Measurements from ENCODE around the gene COL6A2.
"Not testable (repeated sequence)": the region's sequence is repeated elsewhere in the genome, so short reads cannot be mapped to it uniquely, and the experiment has no call there.

COL6A2 gene

DNA sequence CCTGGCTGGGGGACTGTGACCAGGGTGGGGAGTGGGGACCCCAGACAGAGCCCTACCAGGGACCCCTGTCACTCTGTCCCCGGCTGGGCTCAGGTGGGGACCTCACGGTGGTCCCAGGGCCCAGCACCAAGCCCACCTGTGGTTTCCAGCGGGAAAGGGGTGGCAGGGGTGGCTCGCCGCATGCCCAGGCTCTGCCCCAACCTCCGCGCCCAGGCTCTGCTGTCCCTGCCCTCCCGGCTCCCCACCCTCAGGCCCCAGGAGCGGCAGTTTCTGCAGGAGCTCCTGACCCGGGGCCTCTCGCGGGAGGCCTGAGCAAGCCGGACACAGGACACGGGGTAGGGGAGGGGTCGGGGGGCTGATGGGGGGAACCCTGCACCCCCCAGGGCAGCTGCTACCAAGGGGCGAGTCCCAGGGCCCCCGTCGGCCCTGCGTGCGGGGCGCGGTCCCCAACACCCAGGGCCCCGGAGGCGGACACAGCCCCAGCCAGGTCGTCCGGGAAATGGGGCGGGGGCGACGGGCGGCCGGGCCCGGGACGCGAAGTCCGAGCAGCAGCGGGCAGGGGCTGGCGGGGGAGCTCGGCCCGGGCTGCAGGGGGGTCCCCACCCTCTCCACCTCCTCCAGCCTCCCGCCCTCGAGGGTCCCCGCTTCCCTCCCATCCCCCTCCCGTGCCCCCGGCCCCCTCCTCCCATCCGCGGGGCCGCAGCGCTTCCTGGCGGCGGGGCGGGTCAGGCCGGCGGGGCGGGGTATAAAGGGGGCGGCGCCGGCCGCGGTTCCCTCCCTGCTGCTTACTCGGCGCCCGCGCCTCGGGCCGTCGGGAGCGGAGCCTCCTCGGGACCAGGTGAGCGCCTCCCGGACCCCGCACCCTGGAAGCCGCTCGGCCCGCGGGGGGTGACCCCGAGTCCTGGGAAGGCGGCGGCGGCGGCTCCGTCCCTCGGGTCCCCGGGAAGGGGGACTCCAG lies at the start of gene COL6A2:
Gene COL6A2 (plus strand): TSS at position 777 of the 958 bp plus-strand sequence.
- no peak for DNase-seq

DNA sequence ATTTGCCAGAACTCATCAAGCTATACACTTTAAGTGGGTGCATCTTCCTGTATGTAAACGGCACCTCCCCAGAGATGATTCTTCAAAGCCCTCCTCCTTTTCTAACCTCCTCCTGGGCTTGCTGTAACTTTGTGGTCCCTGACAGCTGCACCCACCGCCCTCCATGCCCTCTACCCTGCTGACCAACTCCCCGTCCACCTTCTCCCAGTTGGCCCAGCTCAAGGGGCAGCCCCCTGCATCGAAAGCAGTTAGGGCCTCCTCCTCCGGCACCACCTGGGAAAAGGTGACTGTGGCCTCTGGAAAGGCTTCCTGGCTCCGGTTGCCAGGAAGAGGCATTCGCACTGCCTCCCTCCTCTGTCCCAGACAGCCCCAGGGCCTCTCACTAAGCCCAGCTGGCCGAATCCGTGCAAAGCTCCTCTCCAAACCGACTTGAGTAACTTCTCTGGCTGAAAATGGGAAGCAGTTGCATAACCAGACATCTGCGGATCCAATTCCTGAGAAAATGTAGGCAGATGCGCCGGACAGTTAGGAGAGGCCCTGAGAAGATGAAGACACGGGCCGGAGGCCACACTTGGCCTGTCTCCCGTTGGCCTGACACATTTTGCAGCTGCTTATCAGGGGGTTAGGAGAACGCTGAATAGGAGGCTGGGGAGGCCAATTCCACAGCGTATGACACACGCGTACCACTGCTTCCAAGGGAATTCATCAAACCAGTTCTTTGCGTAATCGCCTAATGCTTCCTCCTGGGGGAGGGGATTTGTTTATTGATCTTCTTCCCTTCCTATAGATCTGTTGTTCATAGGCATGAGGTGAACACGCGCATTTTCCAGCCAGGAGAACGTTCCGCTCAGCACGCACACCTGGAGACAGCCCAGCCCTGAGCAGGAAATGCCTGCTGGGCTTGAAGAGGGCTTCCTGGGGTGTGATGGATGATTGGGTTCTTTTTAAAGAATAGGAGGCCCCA lies 48.7 kb upstream of the COL6A2 start:
- DNase-seq = no peak

DNA sequence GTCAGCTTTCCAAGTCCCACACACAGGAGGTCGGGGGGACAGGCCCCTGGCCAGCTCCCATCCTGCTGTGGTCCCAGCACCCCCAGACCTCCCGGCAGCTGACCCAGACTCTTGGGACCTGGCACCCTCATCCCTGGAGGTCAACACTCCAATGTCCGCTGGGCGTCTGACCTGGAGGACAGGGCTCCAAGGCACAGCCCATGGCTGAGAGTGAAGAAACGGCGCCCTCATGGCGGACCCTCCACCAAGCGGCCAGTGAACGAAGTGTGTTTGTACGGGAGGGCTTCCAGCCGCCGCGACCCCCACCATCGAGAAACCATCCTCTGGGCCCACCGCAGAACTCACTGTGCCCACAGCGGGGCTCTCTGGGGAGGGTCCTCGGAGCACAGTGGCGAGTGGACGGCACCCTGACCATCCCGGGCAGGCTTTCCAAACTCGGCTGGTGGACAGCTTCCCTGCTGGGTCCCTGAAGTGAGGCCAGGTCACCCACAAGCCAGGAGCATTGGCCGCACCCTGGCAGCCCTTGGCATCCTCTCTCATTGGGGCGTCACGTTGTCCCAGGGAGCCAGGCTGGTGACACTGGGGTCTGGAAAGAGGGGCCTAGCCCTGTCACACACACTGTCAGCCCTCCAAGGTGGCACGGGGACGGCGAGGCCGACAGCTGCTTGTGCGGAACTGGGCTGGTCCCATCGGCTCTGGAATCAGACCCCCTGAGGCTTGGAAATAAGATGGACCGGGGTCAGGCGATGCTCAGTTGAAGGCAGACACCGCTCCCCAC lies 47.8 kb upstream of the COL6A2 start:
- no peak for DNase-seq

DNA sequence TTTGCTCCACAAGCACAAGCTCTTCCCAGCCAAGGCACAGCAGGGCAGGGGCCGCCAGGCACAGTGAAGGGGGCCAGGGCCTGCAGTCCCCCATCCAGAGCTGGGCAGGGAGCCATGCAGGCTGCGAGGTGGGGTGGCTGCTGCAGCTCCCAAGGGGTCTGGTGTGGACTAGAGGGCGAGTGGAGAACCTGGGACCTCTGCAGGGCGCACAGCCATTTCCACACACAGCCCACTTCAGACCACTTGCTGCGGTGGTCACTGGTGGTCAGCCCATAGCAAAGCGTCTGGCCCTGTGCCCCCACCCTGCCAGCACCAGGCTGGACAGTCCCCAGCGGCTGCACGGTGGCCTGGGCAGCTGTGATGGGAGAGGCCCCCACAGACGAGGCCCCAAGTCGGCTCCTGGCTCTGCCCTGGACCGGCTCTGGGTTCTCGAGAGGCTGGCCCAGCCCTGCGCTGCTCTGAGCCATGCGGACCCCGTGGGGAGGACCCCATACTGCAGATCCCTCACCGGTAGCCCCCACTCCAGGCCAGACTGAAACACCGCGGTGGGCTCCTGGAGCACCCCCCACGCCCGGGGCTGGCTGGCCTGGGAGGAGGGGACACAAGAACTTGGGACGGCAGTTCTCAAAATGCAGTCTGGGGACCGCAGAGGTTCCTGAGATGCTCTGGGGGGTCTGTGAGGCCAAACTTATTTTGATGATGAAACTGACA lies 47.1 kb upstream of the COL6A2 start:
- no peak for DNase-seq

DNA sequence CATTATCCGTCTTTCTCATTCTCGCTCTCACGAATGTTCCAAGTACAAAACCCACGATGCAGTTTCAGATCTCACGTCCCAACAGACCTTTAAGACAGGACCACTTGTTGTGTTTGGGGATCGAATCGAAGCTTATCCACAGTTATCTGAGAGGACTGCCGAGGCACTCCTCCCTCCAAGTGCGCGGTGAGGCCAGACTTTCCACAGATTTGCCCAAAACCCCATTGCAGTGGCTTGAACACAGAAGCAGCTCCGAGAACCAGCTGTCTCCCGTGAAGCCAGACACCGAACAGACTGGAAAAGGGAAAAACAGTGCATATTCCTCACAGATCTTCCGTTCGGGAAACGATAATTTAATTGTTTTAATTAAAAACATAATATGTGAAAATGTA lies 46.5 kb upstream of the COL6A2 start:
- DNase-seq = no peak

DNA sequence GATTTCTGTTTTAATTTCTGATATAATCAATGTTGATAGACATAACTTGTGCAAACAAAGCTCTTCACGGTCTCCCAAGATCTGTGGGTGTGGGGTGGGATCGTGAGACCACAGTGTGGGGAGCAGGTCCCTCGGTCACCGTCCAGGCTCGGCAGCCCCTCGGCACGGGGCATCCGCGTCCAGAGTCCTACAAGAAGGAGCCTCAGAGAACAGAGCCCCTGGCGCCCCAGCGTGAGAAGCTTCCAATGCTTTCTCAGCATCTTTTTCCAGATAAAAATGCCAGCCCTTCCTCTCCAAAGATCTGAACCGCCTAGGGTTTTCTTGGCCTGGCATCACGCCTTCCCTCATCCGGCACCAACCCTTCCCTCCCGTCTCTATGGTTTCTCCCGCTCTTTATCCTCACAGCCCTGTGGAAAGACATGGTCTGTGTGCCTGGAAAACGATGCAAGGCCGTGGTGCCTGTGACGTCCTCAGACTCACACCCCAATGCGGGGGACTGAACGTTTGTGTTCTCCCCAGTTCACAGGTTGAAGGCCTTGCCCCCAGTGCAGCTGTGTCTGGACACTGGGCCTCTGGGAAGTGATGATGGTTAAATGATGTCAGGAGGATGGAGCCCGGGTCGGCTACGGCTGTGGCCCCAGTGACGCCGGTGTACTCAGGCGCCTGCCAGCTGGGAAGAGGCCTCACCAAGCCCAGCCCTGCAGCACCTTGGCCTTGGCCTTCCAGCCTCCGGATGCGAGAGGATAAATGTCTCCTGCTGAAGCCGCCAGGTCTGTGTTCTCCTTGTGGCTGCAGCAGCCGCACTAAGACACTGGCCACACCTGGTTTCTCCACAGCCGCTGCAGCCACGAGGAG lies 45.9 kb upstream of the COL6A2 start:
- DNase-seq = no peak

DNA sequence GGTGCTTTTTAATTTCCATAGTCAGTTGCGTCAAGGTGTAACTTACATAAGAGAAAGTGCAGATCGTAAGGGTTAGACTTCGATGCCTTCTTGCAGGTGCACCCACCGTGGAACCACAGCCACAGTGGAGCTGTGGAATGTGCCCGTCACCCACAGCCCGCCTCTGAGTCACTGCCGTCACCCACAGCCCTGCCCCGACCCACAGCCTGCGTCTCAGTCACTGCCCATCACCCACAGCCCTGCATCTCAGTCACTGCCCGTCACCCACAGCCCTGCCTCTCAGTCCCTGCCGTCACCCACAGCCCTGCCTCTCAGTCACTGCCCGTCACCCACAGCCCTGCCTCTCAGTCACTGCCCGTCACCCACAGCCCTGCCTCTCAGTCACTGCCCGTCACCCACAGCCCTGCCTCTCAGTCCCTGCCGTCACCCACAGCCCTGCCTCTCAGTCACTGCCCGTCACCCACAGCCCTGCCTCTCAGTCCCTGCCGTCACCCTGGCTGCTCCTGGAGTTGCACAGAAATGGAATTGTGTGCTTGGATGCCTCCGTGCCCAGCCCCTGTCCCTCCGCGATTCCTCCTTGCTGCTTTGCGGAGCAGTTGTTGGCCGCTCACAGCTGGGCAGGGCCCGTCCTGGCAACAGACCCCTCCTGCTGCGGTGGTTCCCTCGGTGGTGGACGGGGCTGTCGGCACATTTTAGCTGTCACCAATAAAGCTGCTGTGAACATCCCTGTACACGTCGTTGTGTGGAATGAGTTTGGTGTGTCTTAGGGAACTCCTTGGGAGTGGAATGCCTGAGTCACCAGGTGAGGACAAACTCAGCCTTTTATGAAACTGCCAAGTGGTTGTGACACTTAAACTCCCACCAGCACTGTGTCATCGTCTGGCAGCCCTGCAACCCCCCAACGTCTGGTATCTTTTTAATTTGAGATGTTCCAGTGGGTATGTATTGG lies 44.9 kb upstream of the COL6A2 start:
- no peak for DNase-seq

DNA sequence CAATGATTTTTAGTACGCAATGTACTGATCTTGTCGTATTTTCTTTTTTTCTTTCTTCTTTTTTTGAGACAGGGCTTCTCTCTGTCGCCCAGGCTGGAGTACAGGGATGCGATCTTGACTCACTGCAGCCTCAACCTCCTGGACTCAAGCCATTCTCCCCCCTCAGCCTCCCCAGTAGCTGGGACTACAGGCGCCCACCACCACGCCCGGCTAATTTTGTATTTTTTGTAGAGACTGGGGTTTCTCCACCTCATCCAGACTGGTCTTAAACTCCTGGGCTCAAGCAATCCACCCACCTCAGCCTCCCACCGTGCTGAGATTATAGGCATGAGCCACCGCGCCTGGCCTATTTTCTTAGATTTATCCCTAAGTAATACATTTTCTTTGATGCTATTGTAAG lies 43.9 kb upstream of the COL6A2 start:
- DNase-seq = no peak

DNA sequence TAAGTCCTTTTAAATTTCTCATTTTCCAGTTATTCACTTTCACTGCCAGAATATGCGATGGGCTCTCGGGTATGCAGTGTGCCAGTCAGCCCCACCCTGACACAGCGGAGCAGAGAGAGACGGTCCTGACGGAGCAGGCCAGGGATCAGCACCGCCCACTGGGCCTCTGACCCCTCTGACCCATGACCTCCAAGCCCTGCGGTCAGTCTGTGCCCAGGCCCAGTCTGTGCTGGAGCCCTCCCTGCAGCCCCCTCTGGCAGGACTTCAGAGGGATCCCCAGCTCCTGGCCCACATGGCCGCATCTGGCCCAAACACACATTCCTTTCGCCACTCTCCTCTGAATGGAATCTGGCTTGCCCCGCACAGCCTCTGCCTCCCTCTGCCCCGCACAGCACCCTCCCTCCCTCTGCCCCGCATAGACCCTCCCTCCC lies 43.4 kb upstream of the COL6A2 start:
- no peak for DNase-seq

DNA sequence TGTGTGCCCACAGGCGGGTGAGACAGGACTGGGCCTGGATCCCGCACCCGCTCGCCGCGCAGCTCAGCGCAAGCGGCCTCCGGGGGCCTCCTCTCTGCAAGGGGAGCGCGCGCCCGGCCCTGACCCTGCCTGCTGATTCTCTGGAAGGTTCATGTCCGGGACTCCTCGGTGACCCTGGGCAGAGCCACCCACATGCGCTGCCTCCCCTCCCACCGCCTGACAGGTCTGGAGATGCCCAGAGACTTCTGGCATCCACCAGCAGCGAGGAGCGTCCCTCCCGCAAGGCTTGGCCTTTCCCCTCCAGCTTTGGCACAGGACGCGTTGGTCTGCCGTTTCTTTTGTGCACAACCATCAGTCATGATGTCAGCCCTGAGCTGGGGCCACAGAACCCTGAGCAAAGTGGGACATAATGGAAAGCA lies 42.0 kb upstream of the COL6A2 start:
- no peak for DNase-seq

DNA sequence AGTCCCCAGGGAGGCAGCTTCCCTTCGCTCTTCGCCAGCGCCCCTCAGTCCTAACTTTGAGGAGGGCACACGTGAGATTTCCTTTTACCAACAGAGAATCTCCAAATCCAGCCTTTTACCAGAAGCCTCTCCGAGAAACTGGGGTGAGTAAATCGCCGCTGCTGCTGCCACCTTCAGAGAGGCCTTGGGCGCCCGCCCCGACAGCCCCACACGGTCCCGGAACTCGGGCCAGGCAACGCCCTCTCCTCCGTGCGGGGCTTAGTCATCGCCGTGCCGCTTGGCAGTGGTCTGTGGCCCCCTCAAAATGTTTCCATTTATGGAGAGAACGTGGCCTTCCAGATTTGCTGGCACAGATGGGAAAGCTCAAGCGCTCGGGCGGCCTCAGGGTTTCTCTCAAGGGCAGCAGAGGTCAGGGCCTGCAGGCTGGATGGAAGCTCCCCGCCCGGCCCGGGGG lies 41.4 kb upstream of the COL6A2 start:
- DNase-seq = no peak

DNA sequence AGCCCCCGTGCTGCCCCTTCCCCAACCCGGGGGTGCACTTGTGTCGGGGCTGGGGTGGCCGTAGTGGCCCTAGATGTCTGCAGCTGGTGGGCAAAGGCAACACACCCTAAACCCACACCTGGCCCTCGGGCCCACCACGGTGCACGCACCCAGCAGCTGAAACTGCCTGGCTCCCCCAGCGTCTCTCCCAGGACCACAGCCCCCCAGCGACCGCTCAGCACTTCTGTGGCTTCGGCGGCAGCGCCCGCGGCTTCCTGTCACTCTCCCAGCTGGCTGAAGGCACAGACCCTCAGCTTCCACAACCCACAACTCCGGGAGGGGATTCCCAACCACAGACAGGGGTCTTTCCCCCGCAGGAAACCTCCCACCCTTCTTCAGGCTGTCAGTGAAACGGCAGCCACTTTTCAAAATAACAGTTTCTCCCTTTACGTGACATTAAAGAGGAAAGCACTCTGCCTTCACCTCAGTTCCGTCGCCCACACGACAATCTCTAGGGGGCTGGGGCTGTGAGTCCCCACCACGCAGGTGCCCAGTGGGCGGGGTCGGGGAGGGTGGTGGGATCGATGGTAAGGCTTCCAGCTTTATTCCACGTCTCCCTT lies 40.7 kb upstream of the COL6A2 start:
- no peak for DNase-seq

DNA sequence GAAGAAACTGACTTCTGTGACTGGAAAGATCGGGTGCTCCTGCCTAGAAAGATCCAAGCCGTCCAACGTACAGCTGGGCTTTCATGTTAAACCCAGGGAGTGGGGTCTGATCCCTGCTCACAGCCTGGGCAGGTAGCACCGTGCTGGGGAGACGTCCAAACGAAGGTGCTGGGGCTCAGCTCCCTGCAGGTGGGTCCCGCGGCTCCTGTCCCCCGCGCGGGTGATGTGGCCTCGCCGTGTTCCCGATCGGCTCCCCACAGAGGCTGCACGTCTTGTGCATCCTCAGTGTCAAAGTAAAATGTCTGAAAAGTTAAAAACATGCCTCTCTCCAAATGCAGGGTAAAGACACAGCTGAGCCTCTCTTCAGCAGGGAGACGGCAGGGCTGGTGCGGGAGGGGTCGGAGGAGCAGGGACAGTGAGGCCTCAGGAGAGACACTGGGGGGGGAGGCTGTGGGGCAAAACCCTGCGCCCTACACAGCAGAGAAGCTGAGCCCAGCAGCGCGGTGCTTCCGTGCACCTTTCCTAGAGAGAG lies 40.1 kb upstream of the COL6A2 start:
- DNase-seq = no peak

DNA sequence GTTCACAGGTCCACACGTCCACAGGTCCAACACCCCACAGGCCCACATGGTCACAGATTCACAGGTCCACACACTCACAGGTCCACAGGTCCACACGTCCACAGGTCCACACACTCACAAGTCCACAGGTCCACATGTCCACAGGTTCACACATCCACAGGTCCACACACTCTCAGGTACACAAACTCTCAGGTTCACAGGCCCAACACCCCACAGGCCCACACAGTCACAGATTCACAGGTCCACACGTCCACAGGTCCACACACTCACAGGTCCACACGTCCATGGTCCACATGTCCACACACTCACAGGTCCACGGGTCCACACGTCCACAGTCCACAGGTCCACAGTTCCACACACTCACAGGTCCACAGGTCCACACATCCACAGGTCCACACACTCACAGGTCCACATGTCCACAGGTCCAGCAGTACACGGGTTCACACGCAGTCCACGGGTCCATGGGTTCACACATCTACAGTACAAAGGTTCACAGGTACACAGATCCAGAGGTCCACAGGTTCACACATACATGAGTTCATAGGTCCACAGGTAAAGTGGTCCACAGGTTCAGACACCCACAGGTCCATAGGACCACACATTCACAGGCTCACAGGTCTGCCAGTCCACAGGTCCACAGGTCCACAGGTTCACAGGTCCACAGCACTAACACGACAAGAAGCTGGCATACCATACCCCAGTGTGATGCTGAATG lies 39.3 kb upstream of the COL6A2 start:
- DNase-seq = no peak

DNA sequence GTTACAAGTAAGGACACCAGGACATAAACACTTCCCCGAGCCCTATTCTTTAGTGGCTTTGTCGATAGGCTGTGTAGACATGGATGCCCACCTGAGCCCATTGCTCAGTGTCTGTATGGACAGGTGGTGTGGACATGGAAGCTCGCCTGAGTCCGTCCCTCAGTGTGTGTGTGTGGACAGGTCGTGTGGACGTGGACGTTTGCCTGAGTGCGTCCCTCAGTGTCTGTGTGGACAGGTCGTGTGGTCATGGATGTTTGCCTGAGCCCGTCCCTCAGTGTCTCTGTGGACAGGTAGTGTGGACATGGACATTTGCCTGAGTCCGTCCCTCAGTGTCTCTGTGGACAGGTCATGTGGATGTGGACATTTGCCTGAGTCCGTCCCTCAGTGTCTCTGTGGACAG lies 38.7 kb upstream of the COL6A2 start:
- DNase-seq = no peak

DNA sequence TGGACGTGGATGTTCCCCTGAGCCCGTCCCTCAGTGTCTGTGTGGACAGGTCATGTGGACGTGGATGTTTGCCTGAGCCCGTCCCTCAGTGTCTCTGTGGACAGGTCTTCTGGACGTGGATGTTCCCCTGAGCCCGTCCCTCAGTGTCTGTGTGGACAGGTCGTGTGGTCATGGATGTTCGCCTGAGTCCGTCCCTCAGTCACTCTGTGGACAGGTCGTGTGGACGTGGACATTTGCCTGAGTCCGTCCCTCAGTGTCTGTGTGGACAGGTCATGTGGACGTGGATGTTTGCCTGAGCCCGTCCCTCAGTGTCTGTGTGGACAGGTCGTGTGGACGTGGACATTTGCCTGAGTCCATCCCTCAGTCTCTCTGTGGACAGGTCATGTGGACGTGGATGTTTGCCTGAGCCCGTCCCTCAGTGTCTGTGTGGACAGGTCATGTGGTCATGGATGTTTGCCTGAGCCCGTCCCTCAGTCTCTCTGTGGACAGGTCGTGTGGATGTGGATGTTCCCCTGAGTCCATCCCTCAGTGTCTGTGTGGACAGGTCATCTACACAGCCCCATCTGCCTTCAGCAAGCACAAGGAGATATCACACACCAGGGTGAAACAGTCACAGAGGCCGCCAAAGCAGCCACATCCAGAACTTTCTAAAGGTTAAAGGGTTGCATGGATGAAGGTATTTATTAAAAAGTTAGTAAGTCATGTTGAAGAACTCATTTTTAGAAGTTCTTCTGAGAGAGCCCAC lies 38.0 kb upstream of the COL6A2 start:
- DNase-seq = not testable (repeated sequence)

DNA sequence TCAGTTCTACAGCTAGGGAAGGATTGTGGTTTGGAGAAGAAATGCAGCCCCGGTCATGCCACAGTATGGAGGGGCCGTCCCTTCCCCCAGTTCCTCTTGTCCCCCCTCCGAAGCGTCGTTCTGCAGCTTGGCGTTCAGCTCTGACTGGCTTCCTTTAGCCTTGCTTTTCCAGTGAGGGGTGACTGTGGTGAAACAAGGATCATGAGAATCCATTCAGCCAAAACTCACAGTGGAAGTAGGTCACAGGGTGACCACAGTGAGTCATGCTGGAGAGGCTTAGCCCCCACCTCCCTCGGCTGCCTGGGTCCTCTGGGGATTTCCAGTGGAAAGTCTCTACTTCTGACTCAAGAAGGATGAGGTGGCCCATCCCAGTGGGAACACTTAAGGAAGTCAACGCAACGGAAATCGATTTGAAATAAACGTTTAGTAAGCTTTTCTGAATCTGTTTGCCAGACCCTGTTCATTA lies 37.3 kb upstream of the COL6A2 start:
- DNase-seq = no peak

DNA sequence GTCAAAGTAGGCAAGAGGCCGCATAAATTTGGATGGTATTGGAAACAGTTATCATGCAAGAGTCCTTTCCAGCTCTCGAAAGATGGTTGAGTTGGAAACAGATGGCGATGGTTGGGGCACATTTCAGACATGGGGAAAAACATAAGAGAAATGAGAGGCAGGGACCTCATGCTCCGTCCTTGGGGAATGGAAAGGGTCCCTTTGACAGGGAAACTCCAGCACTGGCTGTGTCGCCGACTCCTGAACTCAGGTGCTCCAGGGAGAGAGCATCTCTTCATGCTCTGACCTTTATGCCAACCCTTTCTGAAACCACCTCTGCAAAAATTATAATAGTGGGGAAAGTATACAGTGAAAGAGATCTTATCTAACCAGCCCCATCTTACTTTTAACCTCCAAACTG lies 36.8 kb upstream of the COL6A2 start:
- DNase-seq = no peak

Measured in hematopoietic multipotent progenitor cell treated with erythropoietin and hydrocortisone succinate and interleukin-3 and kit ligand, for 8 days (in vitro differentiated cells).